Testis (tissue), 2 donors: ENCODE results near the gene STRN4.

Experiments
- POLR2A ChIP-seq: fragments of 450-650 bp; IDR thresholded peaks from one replicate; pipeline ENCODE4 v1.6.1; 2017; ENCODE audit warnings: antibody characterized with exemption, mild to moderate bottlenecking, moderate library complexity
- TF ChIP-seq, protein P1 (sequence below), 3 experiments: fragments of 450-650 bp in 2 of 3; fragments of 200-600 bp in 1 of 3; sonication (generic) in 1 of 3; IDR thresholded peaks; one replicate each; pipeline ENCODE4 v1.5.1; 2016 to 2019; ENCODE audit warnings: antibody characterized with exemption in 3 of 3, mild to moderate bottlenecking in 2 of 3, moderate library complexity in 1 of 3

DNA sequence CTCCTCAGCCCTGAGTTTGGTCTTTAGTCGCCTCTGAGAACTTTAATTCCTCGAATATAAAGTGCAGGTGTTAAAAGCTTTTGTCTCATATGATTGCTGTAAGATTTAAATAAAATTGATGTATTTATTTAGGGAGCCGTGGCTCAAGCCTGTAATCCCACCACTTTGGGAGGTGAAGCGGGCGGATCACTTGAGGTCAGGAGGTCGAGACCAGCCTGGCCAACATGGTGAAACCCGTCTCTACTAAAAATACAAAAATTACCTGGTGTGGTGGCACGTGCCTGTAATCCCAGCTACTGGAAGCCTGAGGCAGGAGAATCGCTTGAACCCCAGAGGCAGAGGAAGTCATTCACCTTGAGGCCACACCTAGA, 42.7 kb upstream of the STRN4 start:
- TF ChIP-seq, protein P1, sequence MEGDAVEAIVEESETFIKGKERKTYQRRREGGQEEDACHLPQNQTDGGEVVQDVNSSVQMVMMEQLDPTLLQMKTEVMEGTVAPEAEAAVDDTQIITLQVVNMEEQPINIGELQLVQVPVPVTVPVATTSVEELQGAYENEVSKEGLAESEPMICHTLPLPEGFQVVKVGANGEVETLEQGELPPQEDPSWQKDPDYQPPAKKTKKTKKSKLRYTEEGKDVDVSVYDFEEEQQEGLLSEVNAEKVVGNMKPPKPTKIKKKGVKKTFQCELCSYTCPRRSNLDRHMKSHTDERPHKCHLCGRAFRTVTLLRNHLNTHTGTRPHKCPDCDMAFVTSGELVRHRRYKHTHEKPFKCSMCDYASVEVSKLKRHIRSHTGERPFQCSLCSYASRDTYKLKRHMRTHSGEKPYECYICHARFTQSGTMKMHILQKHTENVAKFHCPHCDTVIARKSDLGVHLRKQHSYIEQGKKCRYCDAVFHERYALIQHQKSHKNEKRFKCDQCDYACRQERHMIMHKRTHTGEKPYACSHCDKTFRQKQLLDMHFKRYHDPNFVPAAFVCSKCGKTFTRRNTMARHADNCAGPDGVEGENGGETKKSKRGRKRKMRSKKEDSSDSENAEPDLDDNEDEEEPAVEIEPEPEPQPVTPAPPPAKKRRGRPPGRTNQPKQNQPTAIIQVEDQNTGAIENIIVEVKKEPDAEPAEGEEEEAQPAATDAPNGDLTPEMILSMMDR (IDR thresholded peaks at IDR 0.05): no peak
- TF ChIP-seq POLR2A: no peak
